HEK293 (cell line): ENCODE results near the gene TSC2.

ENCODE experiments used
- CTCF ChIA-PET: fragments of 350-600 bp; formaldehyde crosslinking; extraction: SDS; loops from one replicate; lab custom pipeline; 2021; ENCODE audit warnings: antibody characterized with exemption; lab: Yijun Ruan, JAX
- POLR2A ChIA-PET: fragments of 300-600 bp; formaldehyde crosslinking; extraction: SDS; loops from one replicate; lab custom pipeline; 2020; ENCODE audit warnings: antibody characterized with exemption, inconsistent platforms; lab: Yijun Ruan, JAX
- H3K27ac ChIP-seq: fragments of 200-500 bp; sonication (Bioruptor generic); 2 replicates; pipeline ENCODE4 v1.5.1; 2014; ENCODE audit warnings: low read depth, low read length, control low read depth, inconsistent platforms; ENCODE audit errors: extremely low read depth
- H3K36me3 ChIP-seq, 2 experiments: fragments of 200-500 bp in 1 of 2; sonication (Bioruptor generic) in 1 of 2; 1 replicate in 1 of 2; 2 replicates in 1 of 2; pipeline ENCODE4 v1.5.1; 2014 to 2017; ENCODE audit warnings: inconsistent platforms in 2 of 2, low read length in 2 of 2; ENCODE audit not compliant: control insufficient read depth in 2 of 2, insufficient read depth in 1 of 2
- H3K4me1 ChIP-seq: fragments of 200-500 bp; sonication (Bioruptor generic); 2 replicates; pipeline ENCODE4 v1.5.1; 2014; ENCODE audit warnings: mild to moderate bottlenecking, low read length, inconsistent platforms; ENCODE audit not compliant: control insufficient read depth, insufficient read depth
- H3K4me3 ChIP-seq: 2 replicates; pipeline ENCODE4 v1.5.1; 2011; ENCODE audit warnings: low read depth, mild to moderate bottlenecking, control low read depth, low read length, moderate library complexity
- H3K9me3 ChIP-seq: fragments of 200-500 bp; sonication (Bioruptor generic); 2 replicates; pipeline ENCODE4 v1.5.1; 2014; ENCODE audit warnings: low read depth, low read length, inconsistent platforms; ENCODE audit not compliant: control insufficient read depth, insufficient read depth
- BCL11B ChIP-seq: fragments of 450-650 bp; formaldehyde crosslinking; IDR thresholded peaks from 2 replicates; pipeline ENCODE4 v1.5.1; 2016; ENCODE audit warnings: low read depth, missing biosample characterization, missing genetic modification characterization
- HOXA7 ChIP-seq: sonication (generic); formaldehyde crosslinking; IDR thresholded peaks from 2 replicates; pipeline ENCODE4 v1.8.1; 2022; ENCODE audit warnings: missing genetic modification reagents, borderline replicate concordance
- IKZF3 ChIP-seq: fragments of 450-650 bp; IDR thresholded peaks from 2 replicates; pipeline ENCODE4 v1.5.0; 2018; ENCODE audit warnings: missing biosample characterization, mild to moderate bottlenecking, missing genetic modification characterization, moderate library complexity
- KLF1 ChIP-seq: fragments of 450-650 bp; formaldehyde crosslinking; IDR thresholded peaks from 2 replicates; pipeline ENCODE4 v1.5.1; 2016; ENCODE audit warnings: missing biosample characterization, missing genetic modification characterization
- OVOL3 ChIP-seq: fragments of 450-650 bp; formaldehyde crosslinking; IDR thresholded peaks from 2 replicates; pipeline ENCODE4 v1.5.1; 2016; ENCODE audit warnings: missing biosample characterization, missing genetic modification characterization
- PRDM1 ChIP-seq: fragments of 450-650 bp; formaldehyde crosslinking; IDR thresholded peaks from 2 replicates; pipeline ENCODE4; 2016; ENCODE audit warnings: missing biosample characterization, missing genetic modification characterization
- SP3 ChIP-seq: fragments of 450-650 bp; formaldehyde crosslinking; IDR thresholded peaks from 2 replicates; pipeline ENCODE4 v1.5.1; 2016; ENCODE audit warnings: missing biosample characterization, missing genetic modification characterization
- YY1 ChIP-seq: fragments of 450-650 bp; formaldehyde crosslinking; IDR thresholded peaks from 2 replicates; pipeline ENCODE4 v1.5.1; 2018; ENCODE audit warnings: missing biosample characterization, missing genetic modification characterization
- ZBTB17 ChIP-seq: fragments of 450-650 bp; formaldehyde crosslinking; IDR thresholded peaks from 2 replicates; pipeline ENCODE4 v1.5.1; 2016; ENCODE audit warnings: missing biosample characterization, missing genetic modification characterization
- ZFP69B ChIP-seq: fragments of 450-650 bp; formaldehyde crosslinking; IDR thresholded peaks from 2 replicates; pipeline ENCODE4 v1.5.1; 2016; ENCODE audit warnings: missing biosample characterization, missing genetic modification characterization
- ZNF16 ChIP-seq: fragments of 450-650 bp; formaldehyde crosslinking; IDR thresholded peaks from 2 replicates; pipeline ENCODE4 v1.5.1; 2016; ENCODE audit warnings: low read depth, missing biosample characterization, missing genetic modification characterization
- ZNF169 ChIP-seq: fragments of 450-650 bp; formaldehyde crosslinking; IDR thresholded peaks from 2 replicates; pipeline ENCODE4 v1.5.1; 2016; ENCODE audit warnings: missing biosample characterization, missing genetic modification characterization
- ZNF211 ChIP-seq: fragments of 450-650 bp; formaldehyde crosslinking; IDR thresholded peaks from 2 replicates; pipeline ENCODE4 v1.5.1; 2016; ENCODE audit warnings: low read depth, missing biosample characterization, missing genetic modification characterization
- ZNF223 ChIP-seq: fragments of 450-650 bp; formaldehyde crosslinking; IDR thresholded peaks from 2 replicates; pipeline ENCODE4 v1.5.1; 2016; ENCODE audit warnings: missing biosample characterization, missing genetic modification characterization
- ZNF248 ChIP-seq: fragments of 450-650 bp; formaldehyde crosslinking; IDR thresholded peaks from 2 replicates; pipeline ENCODE4 v1.5.1; 2017; ENCODE audit warnings: missing biosample characterization, missing genetic modification characterization
- ZNF266 ChIP-seq: fragments of 450-650 bp; formaldehyde crosslinking; IDR thresholded peaks from 2 replicates; pipeline ENCODE4 v1.5.1; 2016; ENCODE audit warnings: missing biosample characterization, missing genetic modification characterization, low read depth
- ZNF335 ChIP-seq: fragments of 450-650 bp; formaldehyde crosslinking; conservative IDR thresholded peaks from 2 replicates; pipeline ENCODE4 v1.5.1; 2016; ENCODE audit warnings: missing biosample characterization, missing genetic modification characterization
- ZNF350 ChIP-seq: fragments of 450-650 bp; formaldehyde crosslinking; IDR thresholded peaks from 2 replicates; pipeline ENCODE4 v1.5.0; 2017; ENCODE audit warnings: missing biosample characterization, mild to moderate bottlenecking, missing genetic modification characterization
- ZNF354C ChIP-seq: fragments of 450-650 bp; formaldehyde crosslinking; IDR thresholded peaks from 2 replicates; pipeline ENCODE4 v1.5.1; 2016; ENCODE audit warnings: missing biosample characterization, missing genetic modification characterization, low read depth, borderline replicate concordance
- ZNF48 ChIP-seq: fragments of 450-650 bp; formaldehyde crosslinking; IDR thresholded peaks from 2 replicates; pipeline ENCODE4 v1.5.1; 2016; ENCODE audit warnings: missing biosample characterization, missing genetic modification characterization
- ZNF521 ChIP-seq: fragments of 450-650 bp; formaldehyde crosslinking; IDR thresholded peaks from 2 replicates; pipeline ENCODE4 v1.5.1; 2017; ENCODE audit warnings: missing biosample characterization, mild to moderate bottlenecking, missing genetic modification characterization
- ZNF555 ChIP-seq: fragments of 450-650 bp; formaldehyde crosslinking; conservative IDR thresholded peaks from 2 replicates; pipeline ENCODE4 v1.5.1; 2017; ENCODE audit warnings: missing biosample characterization, mild to moderate bottlenecking, missing genetic modification characterization, inconsistent platforms
- ZNF560 ChIP-seq: fragments of 450-650 bp; formaldehyde crosslinking; IDR thresholded peaks from 2 replicates; pipeline ENCODE4 v1.5.1; 2017; ENCODE audit warnings: missing biosample characterization, missing genetic modification characterization, borderline replicate concordance
- ZNF837 ChIP-seq: fragments of 450-650 bp; formaldehyde crosslinking; IDR thresholded peaks from 2 replicates; pipeline ENCODE4 v1.5.1; 2016; ENCODE audit warnings: missing biosample characterization, missing genetic modification characterization
- ZXDB ChIP-seq: fragments of 450-650 bp; formaldehyde crosslinking; IDR thresholded peaks from 2 replicates; pipeline ENCODE4 v1.5.1; 2016; ENCODE audit warnings: missing biosample characterization, missing genetic modification characterization
- TF ChIP-seq, protein P1 (sequence below): fragments of 450-650 bp; formaldehyde crosslinking; IDR thresholded peaks from 2 replicates; pipeline ENCODE4 v1.5.1; 2016; ENCODE audit warnings: missing biosample characterization, missing genetic modification characterization
- TF ChIP-seq, protein P2 (sequence below): IDR thresholded peaks from 2 replicates; pipeline ENCODE4 v1.6.1; 2011; ENCODE audit warnings: mild to moderate bottlenecking, low read depth, low read length, borderline replicate concordance
- TF ChIP-seq, protein P3 (sequence below): fragments of 450-650 bp; formaldehyde crosslinking; IDR thresholded peaks from 2 replicates; pipeline ENCODE4 v1.5.1; 2017; ENCODE audit warnings: missing biosample characterization, missing genetic modification characterization
- TF ChIP-seq, protein P4 (sequence below): fragments of 450-650 bp; formaldehyde crosslinking; IDR thresholded peaks from 2 replicates; pipeline ENCODE4 v1.5.1; 2016; ENCODE audit warnings: missing biosample characterization, missing genetic modification characterization

Gene TSC2

DNA sequence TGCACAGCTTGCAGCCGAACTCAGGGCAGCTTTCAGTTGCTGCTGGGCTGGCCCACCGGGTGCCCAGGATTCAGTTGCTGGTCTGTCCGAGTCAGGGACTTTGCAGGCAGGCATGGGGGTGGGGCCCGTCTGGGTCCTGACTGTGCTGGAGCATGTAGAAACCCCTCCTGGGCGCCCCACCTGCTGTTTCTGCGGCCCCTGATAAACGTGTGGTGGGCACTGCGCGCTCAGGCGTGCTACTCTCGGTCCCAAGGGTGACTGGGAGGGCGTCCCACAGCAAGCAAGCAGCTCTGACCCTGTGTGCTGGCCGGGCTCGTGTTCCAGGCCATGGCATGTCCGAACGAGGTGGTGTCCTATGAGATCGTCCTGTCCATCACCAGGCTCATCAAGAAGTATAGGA lies 12.6 kb downstream of the TSC2 start:
- H3K4me1 ChIP-seq, result no peaks in the 10 kb centered on the region
- CTCF ChIA-PET, result no interaction called here
- no peak overlapping the region for H3K4me3 ChIP-seq
- no peak overlapping the region for H3K27ac ChIP-seq
- no peaks in the 10 kb centered on the region for H3K9me3 ChIP-seq
- POLR2A ChIA-PET, result no interaction called here
- H3K36me3 ChIP-seq, result peaks cover 0 to 75% of the 10 kb centered on the region in 2 experiments; a peak in 2 of 3 replicates
- TF ChIP-seq ZFP69B (tag by site-specific recombination) (no peak), ZNF335 (tag by site-specific recombination) (no peak), ZNF350 (tag by site-specific recombination) (no peak), HOXA7 (CRISPR knock-in tag) (no peak), ZNF169 (no peak), ZNF16 (tag by site-specific recombination) (no peak), ZNF223 (no peak), ZNF521 (tag by site-specific recombination) (no peak), BCL11B (tag by site-specific recombination) (no peak), ZNF354C (tag by site-specific recombination) (no peak), YY1 (tag by site-specific recombination) (no peak), IKZF3 (no peak), KLF1 (tag by site-specific recombination) (no peak), OVOL3 (no peak)
- TF ChIP-seq, protein P1, sequence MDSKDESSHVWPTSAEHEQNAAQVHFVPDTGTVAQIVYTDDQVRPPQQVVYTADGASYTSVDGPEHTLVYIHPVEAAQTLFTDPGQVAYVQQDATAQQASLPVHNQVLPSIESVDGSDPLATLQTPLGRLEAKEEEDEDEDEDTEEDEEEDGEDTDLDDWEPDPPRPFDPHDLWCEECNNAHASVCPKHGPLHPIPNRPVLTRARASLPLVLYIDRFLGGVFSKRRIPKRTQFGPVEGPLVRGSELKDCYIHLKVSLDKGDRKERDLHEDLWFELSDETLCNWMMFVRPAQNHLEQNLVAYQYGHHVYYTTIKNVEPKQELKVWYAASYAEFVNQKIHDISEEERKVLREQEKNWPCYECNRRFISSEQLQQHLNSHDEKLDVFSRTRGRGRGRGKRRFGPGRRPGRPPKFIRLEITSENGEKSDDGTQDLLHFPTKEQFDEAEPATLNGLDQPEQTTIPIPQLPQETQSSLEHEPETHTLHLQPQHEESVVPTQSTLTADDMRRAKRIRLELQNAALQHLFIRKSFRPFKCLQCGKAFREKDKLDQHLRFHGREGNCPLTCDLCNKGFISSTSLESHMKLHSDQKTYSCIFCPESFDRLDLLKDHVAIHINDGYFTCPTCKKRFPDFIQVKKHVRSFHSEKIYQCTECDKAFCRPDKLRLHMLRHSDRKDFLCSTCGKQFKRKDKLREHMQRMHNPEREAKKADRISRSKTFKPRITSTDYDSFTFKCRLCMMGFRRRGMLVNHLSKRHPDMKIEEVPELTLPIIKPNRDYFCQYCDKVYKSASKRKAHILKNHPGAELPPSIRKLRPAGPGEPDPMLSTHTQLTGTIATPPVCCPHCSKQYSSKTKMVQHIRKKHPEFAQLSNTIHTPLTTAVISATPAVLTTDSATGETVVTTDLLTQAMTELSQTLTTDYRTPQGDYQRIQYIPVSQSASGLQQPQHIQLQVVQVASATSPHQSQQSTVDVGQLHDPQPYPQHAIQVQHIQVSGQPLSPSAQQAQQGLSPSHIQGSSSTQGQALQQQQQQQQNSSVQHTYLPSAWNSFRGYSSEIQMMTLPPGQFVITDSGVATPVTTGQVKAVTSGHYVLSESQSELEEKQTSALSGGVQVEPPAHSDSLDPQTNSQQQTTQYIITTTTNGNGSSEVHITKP (tag by site-specific recombination), result no peak
- TF ChIP-seq, protein P2, sequence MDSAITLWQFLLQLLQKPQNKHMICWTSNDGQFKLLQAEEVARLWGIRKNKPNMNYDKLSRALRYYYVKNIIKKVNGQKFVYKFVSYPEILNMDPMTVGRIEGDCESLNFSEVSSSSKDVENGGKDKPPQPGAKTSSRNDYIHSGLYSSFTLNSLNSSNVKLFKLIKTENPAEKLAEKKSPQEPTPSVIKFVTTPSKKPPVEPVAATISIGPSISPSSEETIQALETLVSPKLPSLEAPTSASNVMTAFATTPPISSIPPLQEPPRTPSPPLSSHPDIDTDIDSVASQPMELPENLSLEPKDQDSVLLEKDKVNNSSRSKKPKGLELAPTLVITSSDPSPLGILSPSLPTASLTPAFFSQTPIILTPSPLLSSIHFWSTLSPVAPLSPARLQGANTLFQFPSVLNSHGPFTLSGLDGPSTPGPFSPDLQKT, result no peak

DNA sequence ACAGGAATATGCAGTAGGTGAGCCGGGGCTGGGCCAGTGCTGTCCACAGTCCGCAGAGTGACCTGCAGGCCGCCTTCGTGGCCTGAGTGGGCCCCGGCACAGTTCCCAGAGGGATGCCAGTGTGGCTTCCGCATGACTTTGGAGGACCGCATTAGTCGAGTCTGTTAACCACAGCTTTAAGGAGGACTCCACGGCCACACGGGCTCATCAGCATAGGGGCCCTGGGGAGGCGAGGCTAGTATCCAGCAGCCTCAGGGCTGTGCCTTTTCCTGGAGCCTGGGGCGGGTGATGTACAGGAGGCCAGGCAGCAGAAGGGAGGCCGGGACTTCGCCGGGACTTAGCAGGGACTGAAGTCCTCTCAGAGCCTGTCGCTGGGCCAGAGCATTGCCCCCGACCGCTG lies 13.2 kb downstream of the TSC2 start:
- H3K36me3 ChIP-seq, result peaks cover 0 to 77% of the 10 kb centered on the region in 2 experiments; a peak in 2 of 3 replicates
- TF ChIP-seq, protein P3, sequence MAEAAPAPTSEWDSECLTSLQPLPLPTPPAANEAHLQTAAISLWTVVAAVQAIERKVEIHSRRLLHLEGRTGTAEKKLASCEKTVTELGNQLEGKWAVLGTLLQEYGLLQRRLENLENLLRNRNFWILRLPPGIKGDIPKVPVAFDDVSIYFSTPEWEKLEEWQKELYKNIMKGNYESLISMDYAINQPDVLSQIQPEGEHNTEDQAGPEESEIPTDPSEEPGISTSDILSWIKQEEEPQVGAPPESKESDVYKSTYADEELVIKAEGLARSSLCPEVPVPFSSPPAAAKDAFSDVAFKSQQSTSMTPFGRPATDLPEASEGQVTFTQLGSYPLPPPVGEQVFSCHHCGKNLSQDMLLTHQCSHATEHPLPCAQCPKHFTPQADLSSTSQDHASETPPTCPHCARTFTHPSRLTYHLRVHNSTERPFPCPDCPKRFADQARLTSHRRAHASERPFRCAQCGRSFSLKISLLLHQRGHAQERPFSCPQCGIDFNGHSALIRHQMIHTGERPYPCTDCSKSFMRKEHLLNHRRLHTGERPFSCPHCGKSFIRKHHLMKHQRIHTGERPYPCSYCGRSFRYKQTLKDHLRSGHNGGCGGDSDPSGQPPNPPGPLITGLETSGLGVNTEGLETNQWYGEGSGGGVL (tag by site-specific recombination), result no peak
- TF ChIP-seq PRDM1 (tag by site-specific recombination), result no peak
- TF ChIP-seq HOXA7 (CRISPR knock-in tag), result no peak
- no peak for TF ChIP-seq ZNF248
- TF ChIP-seq BCL11B (tag by site-specific recombination), result no peak
- TF ChIP-seq ZNF560 (tag by site-specific recombination), result no peak
- no peak for TF ChIP-seq ZNF48 (tag by site-specific recombination)
- TF ChIP-seq ZNF555 (tag by site-specific recombination), result no peak
- TF ChIP-seq, protein P4, sequence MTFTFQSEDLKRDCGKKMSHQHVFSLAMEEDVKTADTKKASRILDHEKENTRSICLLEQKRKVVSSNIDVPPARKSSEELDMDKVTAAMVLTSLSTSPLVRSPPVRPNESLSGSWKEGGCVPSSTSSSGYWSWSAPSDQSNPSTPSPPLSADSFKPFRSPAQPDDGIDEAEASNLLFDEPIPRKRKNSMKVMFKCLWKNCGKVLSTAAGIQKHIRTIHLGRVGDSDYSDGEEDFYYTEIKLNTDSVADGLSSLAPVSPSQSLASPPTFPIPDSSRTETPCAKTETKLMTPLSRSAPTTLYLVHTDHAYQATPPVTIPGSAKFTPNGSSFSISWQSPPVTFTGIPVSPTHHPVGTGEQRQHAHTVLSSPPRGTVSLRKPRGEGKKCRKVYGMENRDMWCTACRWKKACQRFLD (tag by site-specific recombination), result no peak
- TF ChIP-seq ZBTB17 (tag by site-specific recombination), result no peak
- no peak for TF ChIP-seq SP3
- no peak for TF ChIP-seq ZNF837 (tag by site-specific recombination)
- TF ChIP-seq ZNF223, result no peak
- TF ChIP-seq ZNF211 (tag by site-specific recombination), result no peak
- no peak for TF ChIP-seq ZNF266
- TF ChIP-seq ZXDB (tag by site-specific recombination), result no peak

More for the DNA sequence above, 13.2 kb downstream of the TSC2 start:
- no peaks in the 10 kb centered on the region for H3K4me1 ChIP-seq
- POLR2A ChIA-PET, result no interaction called here
- no peak overlapping the region for H3K27ac ChIP-seq
- H3K4me3 ChIP-seq, result no peak overlapping the region
- CTCF ChIA-PET, result no interaction called here
- H3K9me3 ChIP-seq, result no peaks in the 10 kb centered on the region
